DOHH2 (cell line): ENCODE data around the gene MYO18B.

Source experiments
- EZH2phosphoT487 ChIP-seq: fragments of 200-600 bp; sonication (generic); IDR thresholded peaks from 2 replicates; pipeline ENCODE4 v1.6.1; 2017; ENCODE audit warnings: borderline replicate concordance, mild to moderate bottlenecking, antibody characterized with exemption, low read length, moderate library complexity, mixed read lengths
- TF ChIP-seq, protein P1 (sequence below): fragments of 200-600 bp; sonication (generic); IDR thresholded peaks from one replicate; pipeline ENCODE4 v1.5.1; 2014; ENCODE audit warnings: antibody characterized with exemption, mild to moderate bottlenecking, low read depth, low read length; ENCODE audit not compliant: poor library complexity, severe bottlenecking

DNA sequence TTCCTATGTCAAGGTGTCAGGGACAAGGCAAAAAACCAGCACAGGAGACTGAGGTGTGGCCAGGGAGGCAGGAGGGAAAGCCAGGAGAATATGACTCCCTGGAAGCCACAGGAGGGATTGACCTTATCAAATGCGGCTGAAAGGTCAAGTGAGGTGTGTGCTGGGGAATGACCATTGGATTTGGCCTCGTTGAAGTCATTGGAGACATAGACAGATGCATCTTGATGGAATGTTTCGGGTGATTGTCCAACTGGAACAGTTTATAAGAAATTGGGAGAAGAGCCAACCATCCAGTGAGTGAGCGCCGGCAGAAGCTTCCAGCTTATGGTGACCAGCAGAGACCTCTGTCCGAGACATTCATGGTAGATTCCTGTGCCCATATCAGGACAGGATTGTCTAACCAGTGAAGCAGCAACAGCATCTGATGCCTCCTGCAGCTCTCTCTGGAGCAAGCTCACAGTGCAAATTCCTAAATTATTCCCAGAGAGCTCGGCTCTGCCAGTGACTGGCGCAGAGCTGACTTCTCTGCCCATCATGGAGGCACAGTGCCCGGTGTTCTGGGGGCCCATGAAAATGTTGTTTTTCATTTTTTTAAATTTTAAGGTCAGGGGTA is 95.4 kb downstream of the MYO18B start:
- no peak for TF ChIP-seq EZH2phosphoT487
- TF ChIP-seq, protein P1, sequence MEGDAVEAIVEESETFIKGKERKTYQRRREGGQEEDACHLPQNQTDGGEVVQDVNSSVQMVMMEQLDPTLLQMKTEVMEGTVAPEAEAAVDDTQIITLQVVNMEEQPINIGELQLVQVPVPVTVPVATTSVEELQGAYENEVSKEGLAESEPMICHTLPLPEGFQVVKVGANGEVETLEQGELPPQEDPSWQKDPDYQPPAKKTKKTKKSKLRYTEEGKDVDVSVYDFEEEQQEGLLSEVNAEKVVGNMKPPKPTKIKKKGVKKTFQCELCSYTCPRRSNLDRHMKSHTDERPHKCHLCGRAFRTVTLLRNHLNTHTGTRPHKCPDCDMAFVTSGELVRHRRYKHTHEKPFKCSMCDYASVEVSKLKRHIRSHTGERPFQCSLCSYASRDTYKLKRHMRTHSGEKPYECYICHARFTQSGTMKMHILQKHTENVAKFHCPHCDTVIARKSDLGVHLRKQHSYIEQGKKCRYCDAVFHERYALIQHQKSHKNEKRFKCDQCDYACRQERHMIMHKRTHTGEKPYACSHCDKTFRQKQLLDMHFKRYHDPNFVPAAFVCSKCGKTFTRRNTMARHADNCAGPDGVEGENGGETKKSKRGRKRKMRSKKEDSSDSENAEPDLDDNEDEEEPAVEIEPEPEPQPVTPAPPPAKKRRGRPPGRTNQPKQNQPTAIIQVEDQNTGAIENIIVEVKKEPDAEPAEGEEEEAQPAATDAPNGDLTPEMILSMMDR = no peak
